Measurements from ENCODE around the gene CDCA5. TPM values are rescaled to one million over a fixed set of nuclear protein-coding genes. Genes with fewer than 3 reads are reported as not detected.

CDCA5 gene
- total RNA-seq, 1 donor from 2014 or later = 6.0 TPM

- H3K27me3 Mint-ChIP-seq (ENCODE audit: unreplicated experiment) = no peaks in the 10 kb centered on the region
- H3K4me3 Mint-ChIP-seq (ENCODE audit: unreplicated experiment) = no peak overlapping the region
- H3K9me3 Mint-ChIP-seq (ENCODE audit: unreplicated experiment) = no peaks in the 10 kb centered on the region
- H3K4me1 Mint-ChIP-seq (ENCODE audit: unreplicated experiment) = no peaks in the 10 kb centered on the region
- no peaks in the 10 kb centered on the region for H3K36me3 Mint-ChIP-seq (ENCODE audit: unreplicated experiment)
- DNase-seq (ENCODE audit: extremely low spot score, unreplicated experiment) = no peak
- TF ChIP-seq, protein P1, sequence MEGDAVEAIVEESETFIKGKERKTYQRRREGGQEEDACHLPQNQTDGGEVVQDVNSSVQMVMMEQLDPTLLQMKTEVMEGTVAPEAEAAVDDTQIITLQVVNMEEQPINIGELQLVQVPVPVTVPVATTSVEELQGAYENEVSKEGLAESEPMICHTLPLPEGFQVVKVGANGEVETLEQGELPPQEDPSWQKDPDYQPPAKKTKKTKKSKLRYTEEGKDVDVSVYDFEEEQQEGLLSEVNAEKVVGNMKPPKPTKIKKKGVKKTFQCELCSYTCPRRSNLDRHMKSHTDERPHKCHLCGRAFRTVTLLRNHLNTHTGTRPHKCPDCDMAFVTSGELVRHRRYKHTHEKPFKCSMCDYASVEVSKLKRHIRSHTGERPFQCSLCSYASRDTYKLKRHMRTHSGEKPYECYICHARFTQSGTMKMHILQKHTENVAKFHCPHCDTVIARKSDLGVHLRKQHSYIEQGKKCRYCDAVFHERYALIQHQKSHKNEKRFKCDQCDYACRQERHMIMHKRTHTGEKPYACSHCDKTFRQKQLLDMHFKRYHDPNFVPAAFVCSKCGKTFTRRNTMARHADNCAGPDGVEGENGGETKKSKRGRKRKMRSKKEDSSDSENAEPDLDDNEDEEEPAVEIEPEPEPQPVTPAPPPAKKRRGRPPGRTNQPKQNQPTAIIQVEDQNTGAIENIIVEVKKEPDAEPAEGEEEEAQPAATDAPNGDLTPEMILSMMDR (IDR thresholded peaks at IDR 0.05) = no peak
- no peak overlapping the region for H3K27ac Mint-ChIP-seq (ENCODE audit: unreplicated experiment)
Observed at GRCh38 chr11:65058012-65058411, 25.8 kb downstream of the CDCA5 start.

DNA sequence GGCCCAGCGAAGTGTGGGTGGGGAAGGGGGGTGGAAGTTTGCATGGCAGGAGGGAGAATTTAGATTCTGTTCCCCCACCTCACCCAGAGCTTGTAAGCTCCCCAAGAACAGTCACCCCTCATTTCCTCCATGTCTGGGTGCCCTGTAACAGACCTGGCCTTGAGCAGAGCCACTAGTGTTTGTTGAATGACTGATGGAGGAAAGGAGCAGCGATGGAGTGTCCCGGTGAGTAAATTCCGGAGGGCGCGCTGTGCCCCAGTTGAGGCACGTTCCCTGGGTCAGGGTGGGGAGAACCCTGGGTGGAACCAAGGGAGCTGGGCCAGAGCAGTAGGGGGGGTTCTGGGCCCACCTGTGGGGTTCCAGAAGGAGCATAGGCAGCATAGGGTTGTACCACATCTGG, 26.3 kb downstream of the CDCA5 start:
- Mint-ChIP-seq H3K27me3 (ENCODE audit: unreplicated experiment) (no peaks in the 10 kb centered on the region), H3K4me3 (ENCODE audit: unreplicated experiment) (no peak overlapping the region), H3K4me1 (ENCODE audit: unreplicated experiment) (no peaks in the 10 kb centered on the region), H3K36me3 (ENCODE audit: unreplicated experiment) (no peaks in the 10 kb centered on the region), H3K9me3 (ENCODE audit: unreplicated experiment) (no peaks in the 10 kb centered on the region), H3K27ac (ENCODE audit: unreplicated experiment) (no peak overlapping the region)
- TF ChIP-seq, protein P1 (IDR thresholded peaks at IDR 0.05) = no peak
- no peak for DNase-seq (ENCODE audit: extremely low spot score, unreplicated experiment)

DNA sequence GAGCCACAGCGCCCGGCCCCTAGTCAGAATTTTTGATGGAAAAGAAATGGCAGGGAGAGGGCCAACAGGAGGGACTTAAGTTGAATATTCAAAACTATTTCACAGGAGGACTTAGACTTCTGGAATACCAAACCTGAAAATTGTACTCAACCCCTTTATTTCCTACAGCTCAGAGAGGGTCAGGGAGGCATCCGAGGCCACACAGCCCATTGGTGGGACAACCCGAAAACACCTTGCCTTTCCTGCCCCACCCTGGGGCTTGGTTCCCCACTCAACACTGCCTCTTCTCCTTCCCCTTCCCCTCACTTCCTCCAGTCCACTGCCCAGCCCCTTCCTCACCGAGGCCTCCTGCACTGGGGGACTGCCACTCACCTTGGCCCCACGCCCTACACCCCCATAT, 26.8 kb downstream of the CDCA5 start:
- Mint-ChIP-seq H3K4me1 (ENCODE audit: unreplicated experiment) (no peaks in the 10 kb centered on the region), H3K36me3 (ENCODE audit: unreplicated experiment) (no peaks in the 10 kb centered on the region), H3K27me3 (ENCODE audit: unreplicated experiment) (no peaks in the 10 kb centered on the region), H3K27ac (ENCODE audit: unreplicated experiment) (no peak overlapping the region), H3K4me3 (ENCODE audit: unreplicated experiment) (no peak overlapping the region), H3K9me3 (ENCODE audit: unreplicated experiment) (no peaks in the 10 kb centered on the region)
- DNase-seq (ENCODE audit: extremely low spot score, unreplicated experiment) = no peak
- TF ChIP-seq, protein P1 (IDR thresholded peaks at IDR 0.05) = no peak

GRCh38 chr11:65055538-65055937, 28.3 kb downstream of the CDCA5 start:
- Mint-ChIP-seq H3K4me3 (ENCODE audit: unreplicated experiment) (no peak overlapping the region), H3K27ac (ENCODE audit: unreplicated experiment) (no peak overlapping the region), H3K27me3 (ENCODE audit: unreplicated experiment) (no peaks in the 10 kb centered on the region), H3K4me1 (ENCODE audit: unreplicated experiment) (no peaks in the 10 kb centered on the region), H3K36me3 (ENCODE audit: unreplicated experiment) (no peaks in the 10 kb centered on the region), H3K9me3 (ENCODE audit: unreplicated experiment) (no peaks in the 10 kb centered on the region)
- TF ChIP-seq, protein P1 (IDR thresholded peaks at IDR 0.05) = no peak
- no peak for DNase-seq (ENCODE audit: extremely low spot score, unreplicated experiment)

DNA sequence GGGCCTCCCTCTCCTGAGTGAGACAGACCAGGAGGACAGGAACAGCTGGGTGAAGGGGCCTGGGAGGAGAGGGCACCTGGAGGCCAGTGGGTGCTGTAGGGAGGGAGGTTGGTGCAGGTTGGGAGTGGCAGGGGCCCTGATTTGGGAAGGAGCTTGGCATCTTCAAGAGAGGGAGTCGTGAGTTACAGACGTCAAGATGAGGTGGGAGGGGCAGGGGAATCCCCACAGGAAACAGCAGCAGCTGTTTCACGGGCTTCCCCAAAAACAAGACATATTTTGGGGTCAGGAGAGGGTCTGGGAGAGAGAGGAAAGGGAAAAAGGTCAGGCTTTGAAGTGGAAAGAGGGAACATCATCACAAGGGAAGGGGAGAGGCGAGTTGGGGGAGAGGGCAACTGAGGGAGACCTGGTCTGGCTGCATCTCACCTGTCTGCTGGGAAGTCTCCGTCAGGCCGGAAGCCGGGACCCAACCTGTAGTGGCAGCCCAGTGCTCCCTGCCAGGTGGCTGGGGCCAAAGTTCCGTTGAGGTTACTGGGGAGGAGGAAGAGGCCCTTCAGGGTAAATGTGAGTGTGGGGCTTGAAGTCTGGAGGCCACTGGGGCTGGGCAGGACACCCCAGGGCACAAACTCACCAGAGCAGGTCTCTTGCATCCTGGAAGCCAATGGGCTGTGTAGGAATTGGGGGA, 29.9 kb downstream of the CDCA5 start:
- Mint-ChIP-seq H3K4me3 (ENCODE audit: unreplicated experiment) (no peak overlapping the region), H3K36me3 (ENCODE audit: unreplicated experiment) (no peaks in the 10 kb centered on the region), H3K4me1 (ENCODE audit: unreplicated experiment) (no peaks in the 10 kb centered on the region), H3K9me3 (ENCODE audit: unreplicated experiment) (no peaks in the 10 kb centered on the region), H3K27me3 (ENCODE audit: unreplicated experiment) (no peaks in the 10 kb centered on the region), H3K27ac (ENCODE audit: unreplicated experiment) (no peak overlapping the region)
- TF ChIP-seq, protein P1 (IDR thresholded peaks at IDR 0.05) = no peak
- DNase-seq (ENCODE audit: extremely low spot score, unreplicated experiment) = no peak

Measured in osteocyte (in vitro differentiated cells).